CD4-positive, alpha-beta T cell treated with Interleukin-21 for 1 hour (primary cell): ENCODE results near the gene TRIM56.
"Not testable (repeated sequence)": the region's sequence is repeated elsewhere in the genome, so short reads cannot be mapped to it uniquely, and the experiment has no call there.

Experiments used
- DNase-seq: peaks from one replicate; pipeline ENCODE4 v3.0.0-alpha.2; 2020

TRIM56 gene, protein sequence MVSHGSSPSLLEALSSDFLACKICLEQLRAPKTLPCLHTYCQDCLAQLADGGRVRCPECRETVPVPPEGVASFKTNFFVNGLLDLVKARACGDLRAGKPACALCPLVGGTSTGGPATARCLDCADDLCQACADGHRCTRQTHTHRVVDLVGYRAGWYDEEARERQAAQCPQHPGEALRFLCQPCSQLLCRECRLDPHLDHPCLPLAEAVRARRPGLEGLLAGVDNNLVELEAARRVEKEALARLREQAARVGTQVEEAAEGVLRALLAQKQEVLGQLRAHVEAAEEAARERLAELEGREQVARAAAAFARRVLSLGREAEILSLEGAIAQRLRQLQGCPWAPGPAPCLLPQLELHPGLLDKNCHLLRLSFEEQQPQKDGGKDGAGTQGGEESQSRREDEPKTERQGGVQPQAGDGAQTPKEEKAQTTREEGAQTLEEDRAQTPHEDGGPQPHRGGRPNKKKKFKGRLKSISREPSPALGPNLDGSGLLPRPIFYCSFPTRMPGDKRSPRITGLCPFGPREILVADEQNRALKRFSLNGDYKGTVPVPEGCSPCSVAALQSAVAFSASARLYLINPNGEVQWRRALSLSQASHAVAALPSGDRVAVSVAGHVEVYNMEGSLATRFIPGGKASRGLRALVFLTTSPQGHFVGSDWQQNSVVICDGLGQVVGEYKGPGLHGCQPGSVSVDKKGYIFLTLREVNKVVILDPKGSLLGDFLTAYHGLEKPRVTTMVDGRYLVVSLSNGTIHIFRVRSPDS

GRCh38 chr7:101085162-101085964, at the start of gene TRIM56:
TSS of gene TRIM56 (plus strand) at chr7:101085481. CDS start at chr7:101087313, 1,832 bp downstream.
- DNase-seq: peak; percentile 78

- DNase-seq: no peak
Measured at GRCh38 chr7:101035941-101036340, 49.3 kb upstream of the TRIM56 start.

DNA sequence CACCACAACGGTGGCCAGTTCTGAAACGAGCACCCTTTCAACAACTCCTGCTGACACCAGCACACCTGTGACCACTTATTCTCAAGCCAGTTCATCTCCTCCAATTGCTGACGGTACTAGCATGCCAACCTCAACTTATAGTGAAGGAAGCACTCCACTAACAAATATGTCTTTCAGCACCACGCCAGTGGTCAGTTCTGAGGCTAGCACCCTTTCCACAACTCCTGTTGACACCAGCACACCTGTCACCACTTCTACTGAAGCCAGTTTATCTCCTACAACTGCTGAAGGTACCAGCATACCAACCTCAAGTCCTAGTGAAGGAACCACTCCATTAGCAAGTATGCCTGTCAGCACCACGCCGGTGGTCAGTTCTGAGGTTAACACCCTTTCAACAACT, 44.0 kb upstream of the TRIM56 start:
- DNase-seq: not testable (repeated sequence)

GRCh38 chr7:101058355-101058754, 26.9 kb upstream of the TRIM56 start:
- DNase-seq: peak; percentile 49

DNA sequence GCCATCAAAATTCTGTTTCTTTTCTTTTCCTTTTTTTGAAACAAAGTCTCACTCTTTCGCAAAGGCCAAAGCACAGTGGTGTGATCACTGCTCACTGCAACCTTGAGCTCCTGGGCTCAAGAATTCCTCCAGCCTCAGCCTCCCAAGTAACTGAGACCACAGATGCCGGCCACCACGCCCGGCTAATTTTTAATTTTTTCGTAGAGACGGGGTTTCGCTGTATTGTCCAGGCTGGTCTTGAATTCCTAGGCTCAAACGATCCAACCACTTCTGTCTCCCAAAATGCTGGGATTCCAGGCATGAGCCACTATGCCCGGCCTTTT, 25.7 kb upstream of the TRIM56 start:
- DNase-seq: no peak

DNA sequence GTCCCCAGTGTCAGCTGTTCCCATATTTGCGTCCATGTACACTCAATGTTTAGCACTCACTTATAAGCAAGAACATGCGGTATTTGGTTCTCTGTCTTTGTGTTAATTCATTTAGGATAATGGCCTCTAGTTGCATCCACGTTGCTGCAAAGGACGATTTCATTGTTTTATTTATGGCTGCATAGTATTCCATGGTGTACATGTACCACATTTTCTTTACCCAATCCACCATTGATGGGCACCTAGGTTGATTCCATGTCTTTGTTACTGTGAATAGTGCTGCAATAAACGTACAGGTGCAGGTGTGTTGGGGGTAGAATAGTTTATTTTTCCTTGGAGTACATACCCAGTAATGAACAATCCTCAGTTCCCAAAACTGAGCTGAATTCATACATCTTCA, 24.3 kb upstream of the TRIM56 start:
- no peak for DNase-seq

GRCh38 chr7:101064176-101064550, 21.1 kb upstream of the TRIM56 start:
- DNase-seq: not testable (repeated sequence)

DNA sequence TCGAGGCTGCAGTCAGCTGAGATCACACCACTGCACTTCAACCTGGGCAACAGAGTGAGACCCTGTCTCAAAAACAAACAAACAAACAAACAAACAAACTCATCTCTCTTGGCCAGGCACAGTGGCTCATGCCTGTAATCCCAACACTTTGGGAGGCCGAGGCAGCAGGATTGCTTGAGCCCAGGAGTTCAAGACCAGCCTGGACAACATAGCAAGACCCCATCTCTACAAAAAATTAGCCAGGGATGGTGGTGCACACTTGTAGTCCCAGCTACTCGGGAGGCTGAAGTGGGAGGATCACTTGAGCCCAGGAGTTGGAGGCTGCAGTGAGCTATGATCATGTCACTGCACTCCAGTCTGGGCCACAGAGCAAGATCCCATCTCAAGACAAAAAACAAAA, 20.1 kb upstream of the TRIM56 start:
- DNase-seq: not testable (repeated sequence)

GRCh38 chr7:101066141-101066832, 19.0 kb upstream of the TRIM56 start:
- DNase-seq: no peak

GRCh38 chr7:101066833-101067177, 18.5 kb upstream of the TRIM56 start:
- no peak for DNase-seq

GRCh38 chr7:101068401-101068800, 16.9 kb upstream of the TRIM56 start:
- DNase-seq: no peak

DNA sequence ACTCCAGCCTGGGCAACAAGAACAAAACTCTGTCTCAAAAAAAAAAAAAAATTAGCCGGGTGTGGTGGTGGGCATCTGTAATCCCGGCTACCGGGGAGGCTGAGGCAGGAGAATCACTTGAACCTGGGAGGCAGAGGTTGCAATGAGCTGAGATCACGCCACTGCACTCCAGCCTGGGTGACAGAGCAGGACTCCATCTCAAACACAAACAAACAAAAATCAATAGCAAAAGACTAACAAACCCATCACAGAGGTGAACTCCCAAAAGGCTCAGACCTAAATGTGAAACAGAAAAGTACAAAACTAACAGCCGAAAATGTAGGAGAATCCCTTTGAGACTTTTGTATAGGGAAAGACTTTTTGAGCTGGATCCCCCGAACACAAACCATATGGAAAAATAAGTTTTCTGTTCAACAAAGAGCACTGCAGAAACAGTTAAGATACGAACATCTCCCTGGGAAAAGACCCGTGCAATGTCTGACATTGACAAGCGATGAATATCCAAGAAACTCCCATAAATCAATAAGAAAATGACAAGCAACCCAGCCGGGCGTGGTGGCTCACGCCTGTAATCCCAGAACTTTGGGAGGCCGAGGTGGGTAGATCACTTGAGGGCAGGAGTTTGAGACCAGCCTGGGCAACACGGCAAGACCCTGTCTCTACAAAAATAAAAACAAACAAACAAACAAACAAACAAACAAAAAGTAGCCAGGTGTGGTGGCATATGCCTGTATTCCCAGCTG, 13.7 kb upstream of the TRIM56 start:
- DNase-seq: not testable (repeated sequence)

DNA sequence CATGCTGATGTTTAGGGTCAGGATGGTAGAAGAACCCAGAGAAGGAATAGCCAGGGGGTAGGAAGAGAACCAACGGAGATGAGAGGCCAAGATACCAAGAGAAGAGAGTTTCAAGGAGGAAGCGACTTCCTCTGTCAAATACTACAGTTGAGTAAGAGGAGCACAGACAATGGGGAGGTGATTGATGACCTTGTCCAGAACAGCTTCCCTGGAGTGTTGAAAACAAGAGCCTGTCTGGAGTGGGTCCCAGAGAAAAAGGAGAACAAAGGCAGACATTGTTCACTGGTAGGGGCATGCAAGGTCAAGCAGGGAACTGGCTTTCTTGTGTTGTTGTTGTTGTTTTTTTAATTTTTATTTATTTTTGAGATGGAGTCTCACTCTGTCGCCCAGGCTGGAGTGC, 9.6 kb upstream of the TRIM56 start:
- no peak for DNase-seq

DNA sequence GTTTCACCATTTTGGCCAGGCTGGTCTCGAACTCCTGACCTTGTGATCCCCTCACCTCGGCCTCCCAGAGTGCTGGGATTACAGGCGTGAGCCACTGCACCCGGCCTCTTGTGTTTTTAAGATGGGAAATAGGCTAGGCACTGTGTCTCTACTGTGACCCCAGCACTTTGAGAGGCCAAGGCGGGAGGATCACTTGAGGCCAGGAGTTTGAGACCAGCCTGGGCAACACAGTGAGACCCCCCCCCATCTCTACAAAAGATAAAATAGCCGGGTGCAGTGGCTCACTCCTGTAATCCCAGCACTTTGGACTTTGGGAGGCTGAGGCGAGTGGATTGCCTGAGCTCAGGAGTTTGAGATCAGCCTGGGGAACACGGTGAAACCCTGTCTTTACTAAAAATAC, 9.1 kb upstream of the TRIM56 start:
- DNase-seq: not testable (repeated sequence)

GRCh38 chr7:101077303-101078086, 7.8 kb upstream of the TRIM56 start:
- DNase-seq: peak; percentile 86

DNA sequence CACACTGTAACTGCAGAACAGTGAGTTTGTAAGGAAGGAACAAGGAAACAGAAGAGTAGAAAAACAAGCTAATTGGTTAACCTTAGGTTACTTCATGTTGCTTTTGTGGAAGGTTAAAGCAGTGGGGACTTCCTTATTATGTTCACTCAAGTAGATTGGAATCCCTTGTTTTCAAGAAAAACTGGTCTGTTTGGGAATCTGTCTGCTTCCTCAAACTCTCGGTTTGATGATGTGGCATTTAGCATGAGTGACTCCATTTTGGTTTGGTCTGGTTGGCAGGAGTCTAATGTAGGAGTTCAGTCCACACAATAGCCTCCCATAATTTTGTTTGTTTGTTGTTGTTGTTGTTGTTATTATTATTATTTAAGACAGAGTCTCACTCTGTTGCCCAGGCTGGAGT, 3.8 kb upstream of the TRIM56 start:
- DNase-seq: no peak

GRCh38 chr7:101084865-101085161, 468 bp upstream of the TRIM56 start:
- DNase-seq: no peak

- no peak for DNase-seq
Measured at GRCh38 chr7:101087334-101088068, 2.2 kb downstream of the TRIM56 start.

DNA sequence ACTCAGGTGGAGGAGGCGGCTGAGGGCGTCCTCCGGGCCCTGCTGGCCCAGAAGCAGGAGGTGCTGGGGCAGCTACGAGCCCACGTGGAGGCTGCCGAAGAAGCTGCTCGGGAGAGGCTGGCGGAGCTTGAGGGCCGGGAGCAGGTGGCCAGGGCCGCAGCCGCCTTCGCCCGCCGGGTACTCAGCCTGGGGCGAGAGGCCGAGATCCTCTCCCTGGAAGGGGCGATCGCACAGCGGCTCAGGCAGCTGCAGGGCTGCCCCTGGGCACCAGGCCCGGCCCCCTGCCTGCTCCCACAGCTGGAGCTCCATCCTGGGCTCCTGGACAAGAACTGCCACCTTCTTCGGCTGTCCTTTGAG, 2.8 kb downstream of the TRIM56 start:
- no peak for DNase-seq

DNA sequence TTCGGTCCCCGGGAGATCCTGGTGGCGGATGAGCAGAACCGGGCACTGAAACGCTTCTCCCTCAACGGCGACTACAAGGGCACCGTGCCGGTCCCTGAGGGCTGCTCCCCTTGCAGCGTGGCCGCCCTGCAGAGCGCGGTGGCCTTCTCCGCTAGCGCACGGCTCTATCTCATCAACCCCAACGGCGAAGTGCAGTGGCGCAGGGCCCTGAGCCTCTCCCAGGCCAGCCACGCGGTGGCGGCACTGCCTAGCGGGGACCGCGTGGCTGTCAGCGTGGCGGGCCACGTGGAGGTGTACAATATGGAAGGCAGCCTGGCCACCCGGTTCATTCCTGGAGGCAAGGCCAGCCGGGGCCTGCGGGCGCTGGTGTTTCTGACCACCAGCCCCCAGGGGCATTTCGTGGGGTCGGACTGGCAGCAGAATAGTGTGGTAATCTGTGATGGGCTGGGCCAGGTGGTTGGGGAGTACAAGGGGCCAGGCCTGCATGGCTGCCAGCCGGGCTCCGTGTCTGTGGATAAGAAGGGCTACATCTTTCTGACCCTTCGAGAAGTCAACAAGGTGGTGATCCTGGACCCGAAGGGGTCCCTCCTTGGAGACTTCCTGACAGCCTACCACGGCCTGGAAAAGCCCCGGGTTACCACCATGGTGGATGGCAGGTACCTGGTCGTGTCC, 3.7 kb downstream of the TRIM56 start:
- no peak for DNase-seq
